SK-N-SH (cell line): ENCODE data around the gene PJA2. TPM values are rescaled to one million over a fixed set of nuclear protein-coding genes. Genes with fewer than 3 reads are reported as not detected.

Experiments used
- CTCF ChIA-PET: fragments of 300-600, 350-600 bp; formaldehyde crosslinking; extraction: SDS; loops from one replicate; lab custom pipeline; 2021; lab: Yijun Ruan, JAX
- POLR2A ChIA-PET: fragments of 350-600 bp; sonication (Branson Sonifier 250); formaldehyde crosslinking; extraction: SDS; loops from one replicate; lab custom pipeline; 2020; ENCODE audit warnings: antibody characterized with exemption, inconsistent platforms; lab: Yijun Ruan, JAX
- DNase-seq: peaks from one replicate; pipeline ENCODE4 v3.0.0; 2012
- H2AFZ ChIP-seq: fragments of 200-600 bp; sonication (generic); 2 replicates; pipeline ENCODE4 v1.8.1; 2016; ENCODE audit warnings: antibody characterized with exemption, mild to moderate bottlenecking, low read depth
- H3F3A ChIP-seq: fragments of 200-600 bp; sonication (generic); replicated peaks from 2 replicates; pipeline ENCODE3; 2016; ENCODE audit warnings: antibody characterized with exemption, mild to moderate bottlenecking; ENCODE audit not compliant: insufficient read depth
- H3K27ac ChIP-seq, 2 experiments: fragments of 200-500 bp in 1 of 2; fragments of 200-600 bp in 1 of 2; sonication (Bioruptor generic) in 1 of 2; sonication (generic), shearing (Covaris generic) in 1 of 2; 2 replicates each; pipeline versions ENCODE4 v1.5.1 to v1.6.1; 2014 to 2016; ENCODE audit warnings: low read depth in 2 of 2, inconsistent platforms in 1 of 2, low read length in 1 of 2, mild to moderate bottlenecking in 1 of 2, mixed read lengths in 1 of 2
- H3K27me3 ChIP-seq: fragments of 200-600 bp; sonication (generic), shearing (Covaris generic); 2 replicates; pipeline ENCODE4 v1.6.1; 2016; ENCODE audit warnings: mixed run types; ENCODE audit not compliant: insufficient read depth
- H3K36me3 ChIP-seq, 2 experiments: fragments of 200-500 bp in 1 of 2; fragments of 200-600 bp in 1 of 2; sonication (Bioruptor generic) in 1 of 2; sonication (generic) in 1 of 2; replicated peaks in 1 of 2; 2 replicates each; pipeline versions ENCODE3 to v1.5.1; 2014 to 2016; ENCODE audit warnings: low read length in 1 of 2, mild to moderate bottlenecking in 1 of 2; ENCODE audit not compliant: insufficient read depth in 2 of 2, control insufficient read depth in 1 of 2
- H3K4me1 ChIP-seq, 2 experiments: fragments of 200-500 bp in 1 of 2; fragments of 200-600 bp in 1 of 2; sonication (Bioruptor generic) in 1 of 2; sonication (generic), shearing (Covaris generic) in 1 of 2; 2 replicates each; pipeline versions ENCODE4 v1.5.1 to v1.6.1; 2014 to 2016; ENCODE audit warnings: low read depth in 1 of 2, low read length in 1 of 2, mixed run types in 1 of 2; ENCODE audit not compliant: insufficient read depth in 2 of 2, control insufficient read depth in 1 of 2
- H3K4me2 ChIP-seq: fragments of 200-600 bp; sonication (generic), shearing (Covaris generic); 2 replicates; pipeline ENCODE4 v1.6.1; 2017; ENCODE audit warnings: mixed run types
- H3K4me3 ChIP-seq, 2 experiments: fragments of 200-500 bp in 1 of 2; fragments of 200-600 bp in 1 of 2; sonication (Bioruptor generic) in 1 of 2; sonication (generic), shearing (Covaris generic) in 1 of 2; 2 replicates each; pipeline versions ENCODE4 v1.5.1 to v1.8.1; 2014 to 2016; ENCODE audit warnings: low read depth in 2 of 2, inconsistent platforms in 1 of 2, low read length in 1 of 2, mild to moderate bottlenecking in 1 of 2, mixed read lengths in 1 of 2, moderate library complexity in 1 of 2
- H3K79me2 ChIP-seq: fragments of 200-600 bp; sonication (generic); 2 replicates; pipeline ENCODE4 v1.8.1; 2017; ENCODE audit warnings: mild to moderate bottlenecking; ENCODE audit not compliant: insufficient read depth
- H3K9ac ChIP-seq: fragments of 200-600 bp; sonication (generic); 2 replicates; pipeline ENCODE4 v1.6.1; 2017; ENCODE audit warnings: mixed run types
- H3K9me2 ChIP-seq: fragments of 200-600 bp; sonication (generic); 2 replicates; pipeline ENCODE4 v1.6.1; 2017; ENCODE audit warnings: mixed run types
- H3K9me3 ChIP-seq: fragments of 200-600 bp; sonication (generic); 2 replicates; pipeline ENCODE4 v1.6.1; 2017; ENCODE audit warnings: mixed run types, mild to moderate bottlenecking, moderate library complexity
- H4K20me1 ChIP-seq: fragments of 200-600 bp; sonication (generic); 2 replicates; pipeline ENCODE4 v1.6.1; 2017; ENCODE audit warnings: mild to moderate bottlenecking, mixed run types; ENCODE audit not compliant: insufficient read depth
- CHD2 ChIP-seq: fragments of 150-350 bp; IDR thresholded peaks from 2 replicates; pipeline ENCODE4 v1.6.1; 2018; ENCODE audit warnings: low read length; ENCODE audit not compliant: partially characterized antibody
- EP300 ChIP-seq, 2 experiments: IDR thresholded peaks; 2 replicates each; pipeline versions ENCODE4 v1.4.0 to v1.6.1; 2012; ENCODE audit warnings: borderline replicate concordance in 1 of 2, low read depth in 1 of 2, low read length in 1 of 2
- FOSL2 ChIP-seq: IDR thresholded peaks from 2 replicates; pipeline ENCODE4 v1.4.0; 2012; ENCODE audit warnings: low read depth, mild to moderate bottlenecking, moderate library complexity, borderline replicate concordance
- FOXJ3 ChIP-seq: sonication (generic); formaldehyde crosslinking; IDR thresholded peaks from 2 replicates; pipeline ENCODE4 v1.5.1; 2020; ENCODE audit warnings: mild to moderate bottlenecking, missing genetic modification reagents
- FOXM1 ChIP-seq: IDR thresholded peaks from 2 replicates; pipeline ENCODE4 v1.4.0; 2012; ENCODE audit warnings: low read depth, mild to moderate bottlenecking
- GATA2 ChIP-seq: sonication (generic); formaldehyde crosslinking; IDR thresholded peaks from 2 replicates; pipeline ENCODE4 v1.5.0; 2020; ENCODE audit warnings: mild to moderate bottlenecking, missing genetic modification reagents
- JUND ChIP-seq: IDR thresholded peaks from 2 replicates; pipeline ENCODE4 v1.4.0; 2012
- MEF2A ChIP-seq: IDR thresholded peaks from 2 replicates; pipeline ENCODE4 v1.4.0; 2012; ENCODE audit warnings: low read depth, borderline replicate concordance
- NFIC ChIP-seq: IDR thresholded peaks from 2 replicates; pipeline ENCODE4 v1.4.0; 2012; ENCODE audit warnings: borderline replicate concordance
- POLR2AphosphoS5 ChIP-seq: IDR thresholded peaks from 2 replicates; pipeline ENCODE4 v1.6.1; 2012; ENCODE audit warnings: low read depth, low read length
- RAD21 ChIP-seq: IDR thresholded peaks from 2 replicates; pipeline ENCODE4 v1.6.1; 2012; ENCODE audit warnings: mild to moderate bottlenecking, low read length
- RCOR1 ChIP-seq: fragments of 150-350 bp; IDR thresholded peaks from 2 replicates; pipeline ENCODE4 v1.6.1; 2017; ENCODE audit warnings: antibody characterized with exemption, low read length
- SIN3A ChIP-seq: IDR thresholded peaks from 2 replicates; pipeline ENCODE4 v1.6.1; 2012; ENCODE audit warnings: low read depth, mild to moderate bottlenecking, low read length, moderate library complexity, borderline replicate concordance
- SMC3 ChIP-seq: IDR thresholded peaks from 2 replicates; pipeline ENCODE4 v1.6.1; 2012; ENCODE audit warnings: low read depth, low read length, improper control_type of control experiment
- TAF1 ChIP-seq: IDR thresholded peaks from 2 replicates; pipeline ENCODE4 v1.6.1; 2012; ENCODE audit warnings: low read depth, mild to moderate bottlenecking, low read length, moderate library complexity, borderline replicate concordance
- YY1 ChIP-seq: IDR thresholded peaks from 2 replicates; pipeline ENCODE4 v1.4.0; 2012; ENCODE audit warnings: low read depth, mild to moderate bottlenecking
- WGBS: methylation state at CpG from one replicate; pipeline ENCODE4 v1.1.6; 2017; ENCODE audit warnings: low lambda C conversion rate; 5-methylcytosine and 5-hydroxymethylcytosine counted together
- polyA plus RNA-seq, 3 experiments: library from polyadenylated mRNA; depleted of rRNA; stranded (reverse); fragments of >200 nt; gene quantifications; 2 replicates each; pipeline ENCODE4 v1.2.3, GENCODE V29; 2012
- TF ChIP-seq, protein P1 (sequence below): fragments of 150-350 bp; IDR thresholded peaks from 2 replicates; pipeline ENCODE4 v1.6.1; 2017; ENCODE audit warnings: antibody characterized with exemption, low read length, low read depth, borderline replicate concordance
- TF ChIP-seq, protein P2 (sequence below): fragments of 150-350 bp; IDR thresholded peaks from 2 replicates; pipeline ENCODE4 v1.6.1; 2016; ENCODE audit warnings: mild to moderate bottlenecking, low read depth, low read length
- TF ChIP-seq, protein P3 (sequence below): IDR thresholded peaks from 2 replicates; pipeline ENCODE4 v1.4.0; 2012; ENCODE audit warnings: low read depth, borderline replicate concordance
- TF ChIP-seq, protein P4 (sequence below): fragments of 200-600 bp; sonication (generic); IDR thresholded peaks from 2 replicates; pipeline ENCODE4 v1.6.1; 2017; ENCODE audit warnings: antibody characterized with exemption, mild to moderate bottlenecking, moderate library complexity
- TF ChIP-seq, protein P5 (sequence below): IDR thresholded peaks from 2 replicates; pipeline ENCODE4 v1.4.0; 2012; ENCODE audit warnings: low read depth, borderline replicate concordance

Gene PJA2
- polyA plus RNA-seq, 1 of the 3 experiments (the other 2 are of a cell fraction) = 30.7 TPM

DNA sequence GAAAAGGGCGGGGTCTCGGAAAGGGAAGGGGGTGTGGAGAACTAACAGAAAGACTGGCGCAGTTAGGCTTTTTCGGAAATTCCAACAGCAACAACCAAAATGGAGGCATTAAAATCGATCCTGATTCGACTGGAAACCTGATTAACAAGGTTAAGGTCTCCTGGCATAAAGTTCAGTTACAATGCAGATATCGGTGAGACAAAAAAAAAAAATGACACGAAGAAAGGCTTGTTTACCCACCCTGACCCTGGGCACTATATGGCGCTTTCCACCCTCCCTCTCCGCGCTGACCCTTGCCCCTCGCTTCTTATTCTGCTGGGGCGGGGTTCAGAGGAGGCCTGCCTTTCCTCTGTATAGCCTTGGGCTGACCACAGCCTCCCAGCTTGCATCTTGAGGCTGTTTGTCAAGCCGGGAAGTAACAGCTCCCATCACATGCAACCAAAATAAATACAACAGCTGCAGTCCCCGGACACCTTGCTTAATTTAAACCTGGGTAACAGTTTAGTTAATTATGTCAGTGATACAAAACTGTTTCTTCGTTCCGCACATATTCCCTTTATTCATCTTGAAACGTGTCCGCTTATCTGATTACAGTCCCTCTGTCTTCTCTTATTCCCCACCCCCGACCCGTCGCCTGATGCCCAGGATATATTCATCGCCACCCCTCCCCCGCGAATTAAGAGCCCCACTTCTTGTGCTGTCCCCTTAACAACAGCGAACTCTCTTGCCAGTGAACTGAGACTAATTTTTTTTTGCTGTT is 795 bp upstream of the PJA2 start:
- H3F3A ChIP-seq = peaks cover 28% of the 10 kb centered on the region
- TF ChIP-seq TAF1 (0 out of 2 replicates have a peak, but pooled peaks have one; percentile 10), NFIC (no peak), FOXJ3 (CRISPR knock-in tag) (no peak), POLR2AphosphoS5 (peak; percentile 84), EP300 (IDR thresholded peaks at IDR 0.05; ENCODE audit: borderline replicate concordance in 1 of 2, low read depth in 1 of 2, low read length in 1 of 2) (no peak), FOXM1 (no peak), RAD21 (peak; percentile 15; the same call in 1 of the 2 replicates), SMC3 (no peak), FOSL2 (no peak), YY1 (peak; percentile 79), JUND (no peak), GATA2 (CRISPR knock-in tag) (no peak), SIN3A (no peak), CHD2 (no peak), RCOR1 (no peak), MEF2A (no peak)
- TF ChIP-seq, protein P1, sequence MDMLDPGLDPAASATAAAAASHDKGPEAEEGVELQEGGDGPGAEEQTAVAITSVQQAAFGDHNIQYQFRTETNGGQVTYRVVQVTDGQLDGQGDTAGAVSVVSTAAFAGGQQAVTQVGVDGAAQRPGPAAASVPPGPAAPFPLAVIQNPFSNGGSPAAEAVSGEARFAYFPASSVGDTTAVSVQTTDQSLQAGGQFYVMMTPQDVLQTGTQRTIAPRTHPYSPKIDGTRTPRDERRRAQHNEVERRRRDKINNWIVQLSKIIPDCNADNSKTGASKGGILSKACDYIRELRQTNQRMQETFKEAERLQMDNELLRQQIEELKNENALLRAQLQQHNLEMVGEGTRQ = no peak
- TF ChIP-seq, protein P2, sequence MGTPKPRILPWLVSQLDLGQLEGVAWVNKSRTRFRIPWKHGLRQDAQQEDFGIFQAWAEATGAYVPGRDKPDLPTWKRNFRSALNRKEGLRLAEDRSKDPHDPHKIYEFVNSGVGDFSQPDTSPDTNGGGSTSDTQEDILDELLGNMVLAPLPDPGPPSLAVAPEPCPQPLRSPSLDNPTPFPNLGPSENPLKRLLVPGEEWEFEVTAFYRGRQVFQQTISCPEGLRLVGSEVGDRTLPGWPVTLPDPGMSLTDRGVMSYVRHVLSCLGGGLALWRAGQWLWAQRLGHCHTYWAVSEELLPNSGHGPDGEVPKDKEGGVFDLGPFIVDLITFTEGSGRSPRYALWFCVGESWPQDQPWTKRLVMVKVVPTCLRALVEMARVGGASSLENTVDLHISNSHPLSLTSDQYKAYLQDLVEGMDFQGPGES = no peak
- TF ChIP-seq, protein P3, sequence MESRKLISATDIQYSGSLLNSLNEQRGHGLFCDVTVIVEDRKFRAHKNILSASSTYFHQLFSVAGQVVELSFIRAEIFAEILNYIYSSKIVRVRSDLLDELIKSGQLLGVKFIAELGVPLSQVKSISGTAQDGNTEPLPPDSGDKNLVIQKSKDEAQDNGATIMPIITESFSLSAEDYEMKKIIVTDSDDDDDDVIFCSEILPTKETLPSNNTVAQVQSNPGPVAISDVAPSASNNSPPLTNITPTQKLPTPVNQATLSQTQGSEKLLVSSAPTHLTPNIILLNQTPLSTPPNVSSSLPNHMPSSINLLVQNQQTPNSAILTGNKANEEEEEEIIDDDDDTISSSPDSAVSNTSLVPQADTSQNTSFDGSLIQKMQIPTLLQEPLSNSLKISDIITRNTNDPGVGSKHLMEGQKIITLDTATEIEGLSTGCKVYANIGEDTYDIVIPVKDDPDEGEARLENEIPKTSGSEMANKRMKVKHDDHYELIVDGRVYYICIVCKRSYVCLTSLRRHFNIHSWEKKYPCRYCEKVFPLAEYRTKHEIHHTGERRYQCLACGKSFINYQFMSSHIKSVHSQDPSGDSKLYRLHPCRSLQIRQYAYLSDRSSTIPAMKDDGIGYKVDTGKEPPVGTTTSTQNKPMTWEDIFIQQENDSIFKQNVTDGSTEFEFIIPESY = no peak
- TF ChIP-seq, protein P4, sequence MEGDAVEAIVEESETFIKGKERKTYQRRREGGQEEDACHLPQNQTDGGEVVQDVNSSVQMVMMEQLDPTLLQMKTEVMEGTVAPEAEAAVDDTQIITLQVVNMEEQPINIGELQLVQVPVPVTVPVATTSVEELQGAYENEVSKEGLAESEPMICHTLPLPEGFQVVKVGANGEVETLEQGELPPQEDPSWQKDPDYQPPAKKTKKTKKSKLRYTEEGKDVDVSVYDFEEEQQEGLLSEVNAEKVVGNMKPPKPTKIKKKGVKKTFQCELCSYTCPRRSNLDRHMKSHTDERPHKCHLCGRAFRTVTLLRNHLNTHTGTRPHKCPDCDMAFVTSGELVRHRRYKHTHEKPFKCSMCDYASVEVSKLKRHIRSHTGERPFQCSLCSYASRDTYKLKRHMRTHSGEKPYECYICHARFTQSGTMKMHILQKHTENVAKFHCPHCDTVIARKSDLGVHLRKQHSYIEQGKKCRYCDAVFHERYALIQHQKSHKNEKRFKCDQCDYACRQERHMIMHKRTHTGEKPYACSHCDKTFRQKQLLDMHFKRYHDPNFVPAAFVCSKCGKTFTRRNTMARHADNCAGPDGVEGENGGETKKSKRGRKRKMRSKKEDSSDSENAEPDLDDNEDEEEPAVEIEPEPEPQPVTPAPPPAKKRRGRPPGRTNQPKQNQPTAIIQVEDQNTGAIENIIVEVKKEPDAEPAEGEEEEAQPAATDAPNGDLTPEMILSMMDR = no peak
- TF ChIP-seq, protein P5, sequence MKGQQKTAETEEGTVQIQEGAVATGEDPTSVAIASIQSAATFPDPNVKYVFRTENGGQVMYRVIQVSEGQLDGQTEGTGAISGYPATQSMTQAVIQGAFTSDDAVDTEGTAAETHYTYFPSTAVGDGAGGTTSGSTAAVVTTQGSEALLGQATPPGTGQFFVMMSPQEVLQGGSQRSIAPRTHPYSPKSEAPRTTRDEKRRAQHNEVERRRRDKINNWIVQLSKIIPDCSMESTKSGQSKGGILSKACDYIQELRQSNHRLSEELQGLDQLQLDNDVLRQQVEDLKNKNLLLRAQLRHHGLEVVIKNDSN = no peak
- TF ChIP-seq, all 33 proteins: peak for 4
- H4K20me1 ChIP-seq = peaks cover 33% of the 10 kb centered on the region
- H3K4me3 ChIP-seq = peak overlapping the region; percentile 65 to 71
- peak overlapping the region; percentile 81 for H3K4me2 ChIP-seq
- ChIA-PET CTCF (interaction anchor here (0.8 kb wide), 1 partner anchor 336 kb away, joined by 3 read pairs; no protein-coding TSS in a partner anchor), POLR2A (interaction anchor here (0.7 to 2.0 kb wide), 4 partner anchors 83 to 1028 kb away, joined by 3 to 10 read pairs (median 4); partner anchors contain the start of gene FBXL17)
- peak overlapping the region; percentile 21; the same call in 1 of the 2 replicates for H2AFZ ChIP-seq
- H3K27me3 ChIP-seq = no peaks in the 10 kb centered on the region
- no peaks in the 10 kb centered on the region for H3K9me2 ChIP-seq
- peak overlapping the region; percentile 94 for H3K9ac ChIP-seq
- peak overlapping the region; percentile 98 to 99 for H3K27ac ChIP-seq
- peak; percentile 48 for DNase-seq
- no peaks in the 10 kb centered on the region for H3K9me3 ChIP-seq
- H3K4me1 ChIP-seq = peaks cover 13 to 25% of the 10 kb centered on the region in 2 experiments
- H3K79me2 ChIP-seq = peaks cover 39% of the 10 kb centered on the region
- WGBS = 3% methylated on average over 26 of the region's 26 CpGs
- no peaks in the 10 kb centered on the region for H3K36me3 ChIP-seq
